Measurements from ENCODE around the gene DNAH2.

DNA sequence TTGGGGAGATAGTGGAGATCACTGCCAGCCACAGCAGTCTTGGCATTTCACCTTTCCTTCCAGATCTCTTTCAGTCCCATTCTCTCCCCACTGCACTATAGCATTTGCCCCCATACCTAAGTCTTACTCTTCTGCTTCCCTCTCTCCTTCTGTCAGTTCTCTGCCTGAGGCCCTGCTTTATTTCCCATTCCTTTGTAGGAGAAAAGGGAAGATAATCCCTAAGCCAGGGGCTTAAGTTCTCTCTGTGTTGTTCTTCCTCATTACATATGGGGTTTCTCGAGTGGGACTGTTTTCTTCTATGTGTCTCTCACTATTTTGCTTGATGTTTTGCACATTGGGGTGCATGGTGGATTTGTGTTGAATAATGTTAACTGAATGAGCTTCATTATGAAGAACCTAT, 122.9 kb downstream of the DNAH2 start:
- TF ChIP-seq, protein P1, sequence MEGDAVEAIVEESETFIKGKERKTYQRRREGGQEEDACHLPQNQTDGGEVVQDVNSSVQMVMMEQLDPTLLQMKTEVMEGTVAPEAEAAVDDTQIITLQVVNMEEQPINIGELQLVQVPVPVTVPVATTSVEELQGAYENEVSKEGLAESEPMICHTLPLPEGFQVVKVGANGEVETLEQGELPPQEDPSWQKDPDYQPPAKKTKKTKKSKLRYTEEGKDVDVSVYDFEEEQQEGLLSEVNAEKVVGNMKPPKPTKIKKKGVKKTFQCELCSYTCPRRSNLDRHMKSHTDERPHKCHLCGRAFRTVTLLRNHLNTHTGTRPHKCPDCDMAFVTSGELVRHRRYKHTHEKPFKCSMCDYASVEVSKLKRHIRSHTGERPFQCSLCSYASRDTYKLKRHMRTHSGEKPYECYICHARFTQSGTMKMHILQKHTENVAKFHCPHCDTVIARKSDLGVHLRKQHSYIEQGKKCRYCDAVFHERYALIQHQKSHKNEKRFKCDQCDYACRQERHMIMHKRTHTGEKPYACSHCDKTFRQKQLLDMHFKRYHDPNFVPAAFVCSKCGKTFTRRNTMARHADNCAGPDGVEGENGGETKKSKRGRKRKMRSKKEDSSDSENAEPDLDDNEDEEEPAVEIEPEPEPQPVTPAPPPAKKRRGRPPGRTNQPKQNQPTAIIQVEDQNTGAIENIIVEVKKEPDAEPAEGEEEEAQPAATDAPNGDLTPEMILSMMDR (conservative IDR thresholded peaks at IDR 0.05 in 1 of 2, IDR thresholded peaks at IDR 0.05 in 1 of 2; ENCODE audit: extremely low read depth in 1 of 2, insufficient read depth in 1 of 2, low read depth in 1 of 2, low read length in 2 of 2) = no peak
- TF ChIP-seq EZH2 (IDR thresholded peaks at IDR 0.05; ENCODE audit: borderline replicate concordance, low read length) = no peak

All from mammary epithelial cell (primary cell).